Choroid plexus epithelial cell (primary cell): ENCODE measurements around the gene SLC6A6.
"Not testable (repeated sequence)": the region's sequence is repeated elsewhere in the genome, so short reads cannot be mapped to it uniquely, and the experiment has no call there.

ENCODE experiments used
- DNase-seq: peaks from one replicate; pipeline ENCODE4 v3.0.0-alpha.2; 2010; ENCODE audit warnings: low read depth
- H3K4me3 ChIP-seq: 2 replicates; pipeline ENCODE4 v1.5.1; 2011; ENCODE audit warnings: low read depth, mild to moderate bottlenecking, control low read depth, low read length, moderate library complexity
- TF ChIP-seq, protein P1 (sequence below): conservative IDR thresholded peaks from 2 replicates; pipeline ENCODE4 v1.5.1; 2011; ENCODE audit warnings: low read depth, mild to moderate bottlenecking, control low read depth, inconsistent platforms, low read length, moderate library complexity

Gene SLC6A6

DNA sequence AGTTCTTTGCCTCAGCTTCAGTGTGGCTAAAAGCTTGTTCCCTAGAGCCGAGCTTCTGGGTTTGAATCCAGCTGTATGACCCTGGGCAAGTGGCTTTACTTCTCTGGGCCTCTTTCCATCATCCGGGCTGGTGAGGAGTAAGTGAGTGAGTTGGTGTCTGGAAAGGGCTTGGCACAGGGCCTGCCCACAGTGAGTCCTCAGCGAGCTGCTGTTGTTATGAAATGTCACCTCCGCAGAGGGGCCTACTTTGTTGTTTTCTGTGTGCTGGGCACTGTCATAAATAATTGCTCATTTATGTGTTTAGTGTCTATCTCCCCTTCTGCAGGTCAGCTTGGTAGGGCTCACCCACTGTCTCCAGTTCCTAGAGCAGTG lies 31.7 kb downstream of the SLC6A6 start:
- TF ChIP-seq, protein P1, sequence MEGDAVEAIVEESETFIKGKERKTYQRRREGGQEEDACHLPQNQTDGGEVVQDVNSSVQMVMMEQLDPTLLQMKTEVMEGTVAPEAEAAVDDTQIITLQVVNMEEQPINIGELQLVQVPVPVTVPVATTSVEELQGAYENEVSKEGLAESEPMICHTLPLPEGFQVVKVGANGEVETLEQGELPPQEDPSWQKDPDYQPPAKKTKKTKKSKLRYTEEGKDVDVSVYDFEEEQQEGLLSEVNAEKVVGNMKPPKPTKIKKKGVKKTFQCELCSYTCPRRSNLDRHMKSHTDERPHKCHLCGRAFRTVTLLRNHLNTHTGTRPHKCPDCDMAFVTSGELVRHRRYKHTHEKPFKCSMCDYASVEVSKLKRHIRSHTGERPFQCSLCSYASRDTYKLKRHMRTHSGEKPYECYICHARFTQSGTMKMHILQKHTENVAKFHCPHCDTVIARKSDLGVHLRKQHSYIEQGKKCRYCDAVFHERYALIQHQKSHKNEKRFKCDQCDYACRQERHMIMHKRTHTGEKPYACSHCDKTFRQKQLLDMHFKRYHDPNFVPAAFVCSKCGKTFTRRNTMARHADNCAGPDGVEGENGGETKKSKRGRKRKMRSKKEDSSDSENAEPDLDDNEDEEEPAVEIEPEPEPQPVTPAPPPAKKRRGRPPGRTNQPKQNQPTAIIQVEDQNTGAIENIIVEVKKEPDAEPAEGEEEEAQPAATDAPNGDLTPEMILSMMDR, result no peak
- DNase-seq, result no peak

DNA sequence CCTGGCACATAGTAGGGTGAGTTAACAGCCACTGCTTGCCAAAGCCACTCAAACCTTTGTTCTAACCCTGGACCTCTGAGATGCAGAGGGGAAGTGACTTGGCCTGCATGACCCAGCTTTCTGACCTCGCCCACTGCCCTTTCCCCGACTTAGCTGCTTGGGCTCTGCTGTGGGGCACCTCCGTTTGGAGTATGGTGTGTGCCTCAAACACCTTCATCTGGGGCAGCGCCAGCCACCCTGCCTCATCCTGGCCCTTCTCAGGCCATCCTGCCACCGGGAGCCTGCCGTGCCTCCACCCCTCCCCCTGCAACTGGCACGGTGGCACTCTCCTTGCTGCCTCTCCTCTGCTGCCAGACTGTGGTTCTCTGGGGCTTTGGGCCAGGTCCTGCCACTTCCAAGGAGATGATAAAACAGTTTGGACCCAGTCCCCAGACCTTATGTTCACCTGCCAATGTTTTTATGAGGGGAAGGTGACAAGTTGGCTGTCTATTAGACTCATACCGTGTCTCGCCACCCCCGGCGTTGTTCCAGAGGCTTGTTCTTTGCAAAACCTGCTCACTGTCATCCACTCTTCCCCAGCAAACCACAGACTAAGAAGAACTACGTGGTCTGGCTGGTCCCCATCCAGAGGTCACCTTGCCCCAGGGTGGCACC lies 32.2 kb downstream of the SLC6A6 start:
- no peak for DNase-seq
- TF ChIP-seq, protein P1, result no peak
- no peak overlapping the region for H3K4me3 ChIP-seq

More for the DNA sequence above, 31.7 kb downstream of the SLC6A6 start:
- no peak overlapping the region for H3K4me3 ChIP-seq

DNA sequence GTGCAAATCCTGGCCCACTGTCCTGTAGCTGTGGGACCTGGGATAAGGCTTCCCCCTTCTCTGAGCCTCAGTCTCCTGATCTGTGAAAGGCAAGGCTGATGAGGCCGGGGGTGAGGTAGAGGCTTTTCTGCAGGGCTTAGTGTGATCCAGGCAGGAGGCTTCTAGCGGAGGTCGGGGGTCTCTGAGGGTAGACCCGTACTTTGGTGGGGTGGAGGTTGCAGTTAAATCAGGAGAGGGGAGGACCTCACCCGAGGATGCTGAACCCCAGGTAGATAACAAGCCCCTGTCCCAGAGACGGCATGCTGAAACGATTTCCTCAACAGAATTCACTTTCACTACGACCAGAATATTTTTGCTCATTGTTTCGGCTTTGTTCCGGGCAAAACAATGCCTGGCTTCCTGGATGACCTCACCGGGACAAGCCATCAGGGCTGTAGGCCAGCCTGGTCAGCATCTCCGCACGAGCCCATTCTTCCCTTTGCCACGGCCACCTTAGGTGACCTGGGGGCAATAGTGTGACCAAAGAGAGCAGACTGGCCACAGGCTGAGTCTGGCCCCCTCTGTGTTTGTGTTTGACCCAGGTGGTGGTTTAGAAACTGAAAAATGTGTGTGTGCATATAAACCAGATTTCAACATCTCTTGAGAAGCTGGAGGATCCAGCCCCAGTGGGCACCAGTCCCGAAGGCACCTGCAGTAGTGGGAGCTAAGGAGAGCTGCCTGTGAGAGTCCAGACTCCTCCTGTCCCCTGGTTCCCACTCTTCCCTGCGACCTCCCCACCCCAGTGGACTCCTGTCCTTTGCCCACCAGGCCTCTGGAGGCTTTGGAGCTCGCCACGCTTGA lies 33.0 kb downstream of the SLC6A6 start:
- no peak overlapping the region for H3K4me3 ChIP-seq
- no peak for DNase-seq

DNA sequence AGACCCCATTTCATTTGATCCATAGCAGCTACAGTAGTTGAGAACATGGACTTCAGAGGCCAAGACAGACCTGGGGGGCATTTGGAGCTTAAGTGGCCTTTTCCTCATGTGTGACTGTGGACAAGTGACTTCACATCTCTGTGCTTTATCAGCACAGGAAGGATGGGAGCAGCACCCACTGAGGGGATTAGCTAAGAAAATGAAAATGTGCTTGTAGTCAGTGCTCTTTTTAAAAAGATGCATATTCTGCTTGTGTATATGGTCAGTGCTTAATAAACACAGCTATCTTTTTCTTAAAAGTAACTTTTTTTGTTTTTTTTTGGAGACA lies 34.5 kb downstream of the SLC6A6 start:
- H3K4me3 ChIP-seq, result no peak overlapping the region
- TF ChIP-seq, protein P1, result no peak
- DNase-seq, result no peak

More for the DNA sequence above, 33.0 kb downstream of the SLC6A6 start:
- TF ChIP-seq, protein P1, result no peak

DNA sequence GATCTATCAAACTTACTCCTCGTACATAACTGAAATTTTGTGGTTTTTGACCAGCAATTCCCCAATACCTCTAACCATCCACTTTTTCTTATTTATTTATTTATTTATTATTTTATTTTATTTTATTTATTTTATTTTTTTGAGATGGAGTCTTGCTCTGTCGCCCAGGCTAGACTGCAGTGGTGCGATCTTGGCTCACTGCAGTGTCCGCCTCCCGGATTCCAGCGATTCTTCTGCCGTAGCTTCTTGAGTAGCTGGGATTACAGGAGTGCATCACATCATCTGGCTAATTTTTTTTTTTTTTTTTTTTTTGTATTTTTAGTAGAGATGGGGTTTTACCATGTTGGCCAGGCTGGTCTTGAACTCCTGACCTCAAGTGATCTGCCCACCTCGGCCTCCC lies 35.3 kb downstream of the SLC6A6 start:
- not testable (repeated sequence) for H3K4me3 ChIP-seq, DNase-seq

DNA sequence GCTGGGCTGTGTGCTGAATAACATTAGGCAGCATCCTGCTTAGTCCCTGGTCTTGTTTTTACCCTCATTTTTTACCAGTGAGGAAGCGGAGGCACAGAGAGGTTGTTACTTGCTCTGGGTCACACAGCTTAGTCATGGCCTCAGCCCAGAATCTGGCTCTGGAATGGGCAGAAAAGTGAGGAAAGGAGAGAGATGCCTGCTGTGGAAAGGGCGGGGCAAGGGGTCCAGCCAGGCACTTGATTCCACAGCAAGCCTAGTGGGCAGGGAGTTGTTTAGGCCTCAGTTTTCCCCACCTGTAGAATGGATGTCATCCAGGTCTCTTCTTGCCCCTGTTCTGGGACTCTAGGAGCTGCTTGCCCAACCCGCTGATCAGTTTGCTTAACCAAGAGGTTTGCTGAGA lies 35.9 kb downstream of the SLC6A6 start:
- TF ChIP-seq, protein P1, result no peak
- no peak for DNase-seq
- H3K4me3 ChIP-seq, result no peak overlapping the region

DNA sequence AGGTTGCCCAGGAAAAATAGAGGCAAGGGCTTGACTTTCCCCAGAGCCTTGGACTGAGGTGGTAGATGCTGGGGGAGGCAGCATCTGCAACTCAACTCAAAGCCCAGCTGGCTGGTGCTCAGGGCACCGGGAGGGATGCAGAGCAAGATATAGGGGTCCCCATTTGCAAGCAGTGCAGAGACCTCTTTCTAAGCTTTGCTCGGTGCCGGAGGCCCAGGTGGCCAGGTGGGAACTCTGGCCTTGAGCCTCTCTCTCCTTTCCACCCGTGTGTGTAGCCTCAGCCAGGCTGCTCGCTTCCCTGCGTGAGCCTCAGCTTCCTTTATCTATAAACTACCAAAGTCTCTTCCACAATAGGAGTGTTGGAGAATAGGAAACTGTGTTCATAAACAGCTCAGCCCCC lies 36.5 kb downstream of the SLC6A6 start:
- no peak for DNase-seq
- H3K4me3 ChIP-seq, result no peak overlapping the region
- TF ChIP-seq, protein P1, result no peak
